Natural killer cell (primary cell): ENCODE results near the gene SLC19A1. TPM values are rescaled to one million over a fixed set of nuclear protein-coding genes. Genes with fewer than 3 reads are reported as not detected.

Source experiments
- ATAC-seq, 3 donors: fragments of 150-1000 bp in 2 of 3; fragments of 200-7000 bp in 1 of 3; cut with Tn5 transposase; 1 replicate in 1 of 3; 2 replicates in 2 of 3; pipeline ENCODE4 v1.10.0; 2021; ENCODE audit warnings: mild to moderate bottlenecking in 2 of 3, moderate library complexity in 2 of 3
- DNase-seq, 2 donors: peaks; one replicate each; pipeline versions ENCODE4 v3.0.0 to v3.0.0-alpha.2; 2013 to 2021; ENCODE audit warnings: mixed read lengths in 1 of 2
- H3K27ac ChIP-seq: one replicate; pipeline ENCODE4 v1.5.1; 2013; ENCODE audit warnings: mild to moderate bottlenecking, low read length
- H3K27me3 ChIP-seq: one replicate; pipeline ENCODE4 v1.6.1; 2013; ENCODE audit warnings: low read length; ENCODE audit not compliant: control insufficient read depth, insufficient read depth
- H3K36me3 ChIP-seq: one replicate; pipeline ENCODE4 v1.6.1; 2013; ENCODE audit warnings: low read length; ENCODE audit not compliant: control insufficient read depth, insufficient read depth
- H3K4me1 ChIP-seq: one replicate; pipeline ENCODE4 v1.6.1; 2013; ENCODE audit warnings: low read length; ENCODE audit not compliant: control insufficient read depth, insufficient read depth
- H3K4me3 ChIP-seq: one replicate; pipeline ENCODE4 v1.5.1; 2013; ENCODE audit warnings: low read length
- H3K9me3 ChIP-seq: one replicate; pipeline ENCODE4 v1.6.1; 2013; ENCODE audit warnings: low read length; ENCODE audit not compliant: control insufficient read depth, insufficient read depth
- H3K27ac Mint-ChIP-seq, 2 donors: one replicate each; pipeline ENCODE4 v1.8.0; 2022; ENCODE audit warnings: mild to moderate bottlenecking in 2 of 2, mixed read lengths in 2 of 2, moderate library complexity in 1 of 2
- H3K27me3 Mint-ChIP-seq, 2 donors: one replicate each; pipeline ENCODE4 v1.8.0; 2022; ENCODE audit warnings: low read depth in 2 of 2, mixed read lengths in 2 of 2
- H3K36me3 Mint-ChIP-seq: one replicate; pipeline ENCODE4 v1.8.0; 2022; ENCODE audit warnings: mixed read lengths
- H3K4me1 Mint-ChIP-seq, 2 donors: one replicate each; pipeline ENCODE4 v1.8.0; 2022; ENCODE audit warnings: mixed read lengths in 2 of 2
- H3K4me3 Mint-ChIP-seq: one replicate; pipeline ENCODE4 v1.8.0; 2022; ENCODE audit warnings: mild to moderate bottlenecking, moderate library complexity, mixed read lengths
- H3K9me3 Mint-ChIP-seq, 2 donors: one replicate each; pipeline ENCODE4 v1.8.0; 2022; ENCODE audit warnings: mixed read lengths in 2 of 2
- CTCF ChIP-seq: fragments of 200-600 bp; IDR thresholded peaks from one replicate; pipeline ENCODE4 v1.8.0; 2022; ENCODE audit warnings: antibody characterized with exemption
- WGBS: methylation state at CpG from one replicate; pipeline ENCODE4 v1.1.7; 2013; ENCODE audit warnings: missing lambda C conversion rate; ENCODE audit not compliant: insufficient coverage; 5-methylcytosine and 5-hydroxymethylcytosine counted together
- intact Hi-C: fragments of 100-400 bp; cut with micrococcal nuclease; formaldehyde crosslinking; loops from one replicate; pipeline ENCODE4 v1.14.2; 2022
- total RNA-seq, 4 donors: library from RNA; stranded (reverse); fragments of 120-200 nt in 1 of 4; gene quantifications; one replicate each; pipeline versions ENCODE4 v1.2.3 to v1.2.4, GENCODE V29; 2013 to 2022

SLC19A1 gene
- total RNA-seq, 3 donors from 2014 or later (not counting 1 experiment from before 2014, with no cell fraction given): 2.5 to 9.0 (median 4.9) TPM

GRCh38 chr21:45588086-45588825 lies 46.0 kb upstream of the SLC19A1 start:
- no peak overlapping the region for H3K27ac Mint-ChIP-seq
- H3K4me3 Mint-ChIP-seq: no peak overlapping the region
- H3K36me3 Mint-ChIP-seq: peaks cover 18% of the 10 kb centered on the region

GRCh38 chr21:45586289-45586858 lies 44.1 kb upstream of the SLC19A1 start:
- Mint-ChIP-seq H3K4me3 (no peak overlapping the region), H3K36me3 (peaks cover 18% of the 10 kb centered on the region), H3K9me3 (peaks cover 4 to 9% of the 10 kb centered on the region in 2 donors), H3K4me1 (no peaks in the 10 kb centered on the region), H3K27ac (no peak overlapping the region), H3K27me3 (peaks cover 29 to 45% of the 10 kb centered on the region in 2 donors)
- Histone ChIP-seq H3K9me3 (peaks cover 13% of the 10 kb centered on the region), H3K36me3 (no peaks in the 10 kb centered on the region), H3K27ac (no peak overlapping the region), H3K4me3 (no peak overlapping the region), H3K4me1 (peaks cover 11% of the 10 kb centered on the region), H3K27me3 (peaks cover 17% of the 10 kb centered on the region)
- TF ChIP-seq CTCF: no peak
- no peak for DNase-seq
- intact Hi-C loops: no loop called here
- 84% methylated on average over 5 of the region's 5 CpGs for WGBS
- ATAC-seq: no peak

More at GRCh38 chr21:45588086-45588825, 46.0 kb upstream of the SLC19A1 start:
- intact Hi-C loops: no loop called here
- no peak for TF ChIP-seq CTCF
- Mint-ChIP-seq H3K4me1 (no peaks in the 10 kb centered on the region), H3K9me3 (peaks cover 4 to 9% of the 10 kb centered on the region in 2 donors), H3K27me3 (peaks cover 29 to 45% of the 10 kb centered on the region in 2 donors)
- Histone ChIP-seq H3K4me3 (no peak overlapping the region), H3K4me1 (peaks cover 22% of the 10 kb centered on the region), H3K36me3 (no peaks in the 10 kb centered on the region), H3K27ac (no peak overlapping the region), H3K9me3 (peaks cover 13% of the 10 kb centered on the region), H3K27me3 (peaks cover 17% of the 10 kb centered on the region)
- peak in 1 of 2 donors; percentile 10 for DNase-seq
- 92% methylated on average over 10 of the region's 10 CpGs for WGBS
- ATAC-seq: no peak

GRCh38 chr21:45584786-45585185 lies 42.5 kb upstream of the SLC19A1 start:
- Mint-ChIP-seq H3K27me3 (peaks cover 29 to 45% of the 10 kb centered on the region in 2 donors), H3K4me1 (no peaks in the 10 kb centered on the region), H3K36me3 (peaks cover 18% of the 10 kb centered on the region), H3K27ac (no peak overlapping the region), H3K9me3 (peaks cover 4 to 9% of the 10 kb centered on the region in 2 donors), H3K4me3 (no peak overlapping the region)
- H3K36me3 ChIP-seq: no peaks in the 10 kb centered on the region
- peaks cover 6% of the 10 kb centered on the region for H3K4me1 ChIP-seq
- TF ChIP-seq CTCF: no peak
- no peak overlapping the region for H3K27ac ChIP-seq
- peaks cover 13% of the 10 kb centered on the region for H3K9me3 ChIP-seq
- ATAC-seq: no peak
- 83% methylated on average over 4 of the region's 4 CpGs for WGBS
- intact Hi-C loops: no loop called here
- no peak overlapping the region for H3K4me3 ChIP-seq
- peaks cover 17% of the 10 kb centered on the region for H3K27me3 ChIP-seq
- peak in 1 of 2 donors; percentile 2 for DNase-seq
